ENCODE data around the gene OR10G4. TPM values are rescaled to one million over a fixed set of nuclear protein-coding genes. Genes with fewer than 3 reads are reported as not detected.

Gene OR10G4
- total RNA-seq, result not detected in 2 replicates

GRCh38 chr11:124012697-124013096 is at the start of gene OR10G4:
Gene OR10G4 (plus strand): TSS chr11:124012997. CDS start chr11:124015575, 2,578 bp downstream.

GRCh38 chr11:123977731-123978347 is 35.0 kb upstream of the OR10G4 start, which contains the start of gene OR10S1:
Gene OR10S1 (minus strand): TSS chr11:123977781. CDS start chr11:123977664, 117 bp downstream.

GRCh38 chr11:123995119-123995518 is 17.7 kb upstream of the OR10G4 start, which contains the start of gene OR10G6:
Gene OR10G6 (minus strand): TSS chr11:123995161. CDS start chr11:123995161, 0 bp downstream.

GRCh38 chr11:124026498-124026897 is 13.7 kb downstream of the OR10G4 start, which contains the start of gene OR10G8:
Gene OR10G8 (plus strand): TSS chr11:124026798. CDS start chr11:124029623, 2,825 bp downstream.

GRCh38 chr11:124041254-124041653 is 28.5 kb downstream of the OR10G4 start, which contains the start of gene OR10G7:
Gene OR10G7 (minus strand): TSS chr11:124041325. CDS start chr11:124039001, 2,324 bp downstream.

Other genes with a start within 250 kb of the OR10G4 start
- not detected in 2 replicates for gene OR6M1, start 206.6 kb upstream of the OR10G4 start, total RNA-seq
- not detected in 2 replicates for gene TMEM225, start 127.3 kb upstream of the OR10G4 start, total RNA-seq
- gene OR8D4, start 110.8 kb upstream of the OR10G4 start, total RNA-seq, result not detected in 2 replicates
- gene OR4D5, start 73.4 kb upstream of the OR10G4 start, total RNA-seq, result under 0.01 TPM in 1 of 2 replicates, not detected in the other
- gene OR6T1, start 69.2 kb upstream of the OR10G4 start, total RNA-seq, result not detected in 2 replicates
- gene OR10S1, start 35.2 kb upstream of the OR10G4 start, total RNA-seq, result not detected in 2 replicates
- not detected in 2 replicates for gene OR10G6, start 17.8 kb upstream of the OR10G4 start, total RNA-seq
- not detected in 2 replicates for gene OR10G9, start 10.0 kb downstream of the OR10G4 start, total RNA-seq
- gene OR10G8, start 13.8 kb downstream of the OR10G4 start, total RNA-seq, result not detected in 2 replicates
- not detected in 2 replicates for gene OR10G7, start 28.3 kb downstream of the OR10G4 start, total RNA-seq
- 7.6 and 12.7 TPM in 2 replicates for gene VWA5A, start 102.5 kb downstream of the OR10G4 start, total RNA-seq
- gene OR10D3, start 170.3 kb downstream of the OR10G4 start, total RNA-seq, result not detected in 2 replicates
- not detected in 2 replicates for gene OR8G1, start 228.1 kb downstream of the OR10G4 start, total RNA-seq
- not detected in 2 replicates for gene OR8G5, start 243.4 kb downstream of the OR10G4 start, total RNA-seq

All from smooth muscle cell of bladder (primary cell).